ENCODE data around the gene NPY4R.
"Not testable (repeated sequence)": the region's sequence is repeated elsewhere in the genome, so short reads cannot be mapped to it uniquely, and the experiment has no call there.

NPY4R gene

DNA sequence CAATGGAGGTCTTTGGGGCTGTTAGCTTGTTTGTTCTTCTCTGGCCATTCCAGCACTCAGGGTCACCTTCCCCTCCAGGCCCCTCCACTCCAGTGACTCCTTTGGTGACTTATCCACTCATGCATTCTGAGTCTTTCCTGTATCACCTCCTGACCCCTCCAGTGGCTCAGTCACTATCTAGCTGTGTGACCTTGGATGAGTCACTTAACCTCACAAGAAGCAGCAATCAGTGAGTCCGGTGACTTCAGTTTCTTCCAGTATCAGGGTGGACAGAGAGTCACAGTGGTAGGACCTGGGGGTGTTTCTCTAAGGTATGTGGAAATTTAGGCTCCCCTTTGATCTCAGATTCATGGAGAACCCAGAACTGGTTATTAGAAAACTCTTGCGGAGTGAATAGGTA, 9.8 kb downstream of the NPY4R start:
- DNase-seq: not testable (repeated sequence)

DNA sequence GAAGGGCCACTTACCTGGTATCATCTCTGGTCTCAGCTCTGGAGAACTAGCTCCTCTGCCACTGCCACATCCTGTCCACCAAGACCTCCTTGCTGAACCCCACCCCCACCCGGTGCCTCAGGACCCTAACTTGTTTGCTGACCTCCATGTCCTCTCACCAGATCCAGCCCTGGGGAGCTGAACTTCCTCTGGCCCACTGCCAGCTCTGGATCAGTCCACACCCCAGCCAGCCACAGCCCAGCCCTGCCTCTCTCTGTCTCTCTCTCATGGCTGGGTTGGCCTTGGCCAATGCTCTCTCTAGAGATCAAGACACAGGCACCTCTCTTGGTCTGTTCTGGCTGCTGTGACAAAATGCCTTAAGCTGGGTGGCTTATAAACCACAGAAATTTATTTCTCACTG, 14.4 kb downstream of the NPY4R start:
- not testable (repeated sequence) for DNase-seq

DNA sequence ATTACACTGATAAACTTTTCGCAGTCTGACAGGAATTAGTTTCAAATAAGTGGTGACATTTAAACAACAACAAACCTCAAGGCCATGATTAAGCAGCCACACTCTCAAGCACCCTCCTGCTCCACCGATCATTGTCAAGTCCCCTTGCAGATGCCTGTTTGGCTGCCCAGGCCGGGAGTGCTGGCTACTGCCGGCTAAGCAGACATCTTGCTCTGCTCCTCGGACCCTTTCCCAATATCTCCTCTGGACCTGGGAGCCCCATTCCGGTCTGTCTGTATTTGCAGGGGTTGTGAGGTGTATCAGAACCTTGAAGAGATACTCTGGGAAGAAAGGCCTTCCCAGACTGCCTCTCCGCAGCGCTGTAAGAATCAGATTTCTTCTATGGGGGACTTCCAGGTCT, 14.9 kb downstream of the NPY4R start:
- not testable (repeated sequence) for DNase-seq

DNA sequence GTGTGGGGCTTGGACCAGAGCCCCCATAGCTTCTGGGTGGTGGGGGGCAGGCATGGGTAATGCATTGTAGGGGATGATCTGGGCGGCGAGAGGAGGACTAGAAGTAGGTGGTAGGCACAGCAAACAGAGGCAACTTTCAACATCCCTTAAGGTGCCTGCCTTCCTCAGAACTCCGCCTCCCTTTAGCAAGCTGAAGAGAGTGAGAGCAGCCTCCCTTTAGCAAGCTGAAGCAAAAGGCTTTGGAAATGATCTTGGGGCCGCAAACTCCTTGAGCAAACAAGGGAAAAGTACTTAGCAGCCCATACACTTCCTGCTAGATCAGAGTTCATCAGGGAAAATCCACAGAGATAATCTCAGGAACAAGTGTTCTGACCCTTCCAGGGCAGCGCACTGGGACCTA, 18.3 kb downstream of the NPY4R start:
- DNase-seq: not testable (repeated sequence)

DNA sequence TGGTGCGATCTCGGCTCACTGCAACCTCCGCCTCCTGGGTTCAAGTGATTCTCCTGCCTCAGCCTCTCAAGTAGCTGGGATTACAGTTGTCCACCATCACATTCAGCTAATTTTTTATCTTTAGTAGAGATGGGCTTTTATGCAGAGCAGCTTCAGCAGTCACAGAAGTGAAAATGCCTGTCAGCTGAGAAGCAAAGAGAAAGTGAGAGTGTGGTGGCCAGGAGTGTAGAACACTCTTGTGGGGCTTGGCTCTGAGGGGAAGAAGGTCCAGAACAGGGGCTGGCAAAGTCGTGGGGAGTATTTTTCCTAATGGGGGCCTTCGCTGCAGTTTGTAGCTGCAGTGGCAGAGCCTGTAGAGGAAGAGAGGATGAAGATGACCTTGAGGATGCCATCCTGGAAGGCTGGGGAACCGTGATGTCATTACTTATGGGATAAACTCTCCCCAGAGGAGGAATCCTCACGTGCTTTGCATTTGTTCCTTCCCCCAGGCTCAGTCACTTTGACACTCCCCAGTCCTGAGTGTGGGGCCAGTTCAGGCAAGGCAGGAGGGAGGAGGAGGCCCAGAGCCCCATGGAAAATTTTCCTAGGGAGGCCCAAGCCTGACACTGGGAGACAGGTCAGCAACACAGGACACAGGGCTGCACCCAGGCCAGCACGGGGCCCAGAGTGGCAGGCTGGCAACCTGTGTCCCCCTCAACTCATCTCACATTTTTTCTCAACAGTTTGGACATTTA, 20.2 kb downstream of the NPY4R start:
- DNase-seq: not testable (repeated sequence)

DNA sequence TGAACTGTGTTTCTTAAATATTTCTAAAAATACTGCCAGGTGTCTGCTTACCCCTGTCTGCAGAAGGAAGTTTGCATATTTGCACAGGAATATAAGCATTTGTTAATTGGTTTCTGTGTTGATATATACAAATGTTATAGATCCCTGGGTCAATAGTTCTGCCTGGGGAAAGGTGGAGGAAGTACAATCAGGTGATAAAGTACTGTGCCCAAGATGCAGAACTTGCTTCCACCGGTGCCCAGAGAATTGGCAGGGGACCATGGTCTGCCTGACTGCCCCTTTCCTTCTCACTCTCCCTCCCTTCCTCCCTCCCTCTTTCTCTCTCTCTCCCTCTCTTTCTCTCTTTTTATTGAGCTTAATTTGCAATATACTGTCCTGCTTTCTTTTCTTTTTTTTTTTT, 22.3 kb downstream of the NPY4R start:
- not testable (repeated sequence) for DNase-seq

DNA sequence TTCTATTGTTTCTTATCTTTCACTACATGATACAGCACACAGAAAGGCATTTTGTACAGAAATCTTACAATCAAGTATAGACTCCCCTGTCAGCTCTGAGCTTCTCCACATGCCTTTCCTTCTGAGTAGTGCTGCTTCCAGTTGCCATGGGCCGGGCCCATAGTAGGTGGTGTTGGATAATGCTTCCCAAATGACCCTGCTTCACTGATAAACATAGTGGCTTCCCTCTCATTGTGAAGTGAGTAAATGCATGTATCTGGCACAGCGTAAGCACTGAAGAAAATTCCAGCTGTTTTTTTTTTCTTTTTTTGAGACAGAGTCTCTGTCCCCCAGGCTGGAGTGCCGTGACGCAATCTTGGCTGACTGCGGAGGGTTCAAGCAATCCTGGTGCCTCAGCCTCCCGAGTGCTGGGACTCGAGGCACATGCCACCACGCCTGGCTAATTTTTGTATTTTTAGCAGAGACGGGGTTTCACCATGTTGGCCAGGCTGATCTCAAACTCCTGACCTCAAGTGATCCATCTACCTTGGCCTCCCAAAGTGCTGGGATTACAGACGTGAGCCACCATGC, 23.0 kb downstream of the NPY4R start:
- not testable (repeated sequence) for DNase-seq

DNA sequence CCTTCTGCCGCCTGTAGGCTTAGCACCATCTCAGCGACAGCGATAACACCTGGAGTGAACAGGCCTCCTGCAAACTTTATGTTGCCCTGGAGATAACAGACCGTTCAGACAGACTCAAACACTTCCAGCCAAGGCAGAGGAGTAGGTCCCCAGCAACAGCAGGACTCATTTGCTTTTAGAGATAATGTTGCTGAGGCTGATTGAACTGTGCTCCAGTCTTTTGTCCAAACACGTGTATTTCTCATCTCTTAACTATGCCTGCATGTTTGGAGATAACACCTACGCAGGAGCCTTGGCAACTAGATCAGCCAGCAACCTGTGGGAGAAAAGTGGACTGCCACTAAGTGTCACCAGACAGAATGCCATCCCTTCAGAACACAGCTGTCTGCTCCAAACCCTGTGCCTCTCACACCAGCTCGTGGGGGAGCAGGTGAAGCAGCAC, 23.9 kb downstream of the NPY4R start:
- not testable (repeated sequence) for DNase-seq

DNA sequence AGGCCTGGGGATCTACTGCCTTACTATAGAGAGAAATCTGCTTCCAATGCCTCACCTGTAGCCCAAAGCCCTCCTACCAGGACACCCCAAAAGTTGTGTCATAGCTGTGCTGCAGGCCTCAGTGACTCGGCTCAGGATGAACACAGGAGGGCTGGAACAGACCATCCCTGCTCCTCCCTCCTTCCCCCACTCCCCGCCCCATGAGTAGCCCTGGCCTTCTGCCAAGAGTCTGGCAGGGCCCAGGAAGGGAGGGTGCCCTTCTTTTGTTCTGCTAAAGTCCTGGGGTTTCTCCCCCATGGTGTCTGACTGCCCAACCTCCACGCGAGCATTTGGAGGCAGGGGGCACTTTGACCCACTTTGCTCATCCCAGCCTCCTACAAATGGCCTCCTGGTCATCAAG, 24.8 kb downstream of the NPY4R start:
- not testable (repeated sequence) for DNase-seq

DNA sequence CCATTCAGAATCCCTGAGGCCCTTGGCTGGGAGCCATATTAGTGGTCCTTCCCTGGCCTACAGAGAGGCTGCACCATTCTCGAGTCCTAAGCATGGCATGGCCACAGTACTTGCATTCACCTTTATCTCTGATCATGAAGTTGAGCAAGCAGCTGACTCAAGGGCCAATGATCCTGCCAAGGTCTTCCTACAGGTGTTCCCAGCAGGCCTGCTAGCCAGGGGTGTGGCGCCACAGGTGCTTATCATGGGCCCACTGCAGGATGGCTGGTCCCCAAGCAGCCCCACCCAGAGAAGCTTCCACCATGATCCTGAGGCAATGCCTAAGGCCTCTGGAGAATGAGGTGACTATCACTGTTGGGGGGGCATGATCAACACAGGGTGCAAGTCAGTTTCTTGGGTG, 42.2 kb downstream of the NPY4R start:
- DNase-seq: not testable (repeated sequence)

DNA sequence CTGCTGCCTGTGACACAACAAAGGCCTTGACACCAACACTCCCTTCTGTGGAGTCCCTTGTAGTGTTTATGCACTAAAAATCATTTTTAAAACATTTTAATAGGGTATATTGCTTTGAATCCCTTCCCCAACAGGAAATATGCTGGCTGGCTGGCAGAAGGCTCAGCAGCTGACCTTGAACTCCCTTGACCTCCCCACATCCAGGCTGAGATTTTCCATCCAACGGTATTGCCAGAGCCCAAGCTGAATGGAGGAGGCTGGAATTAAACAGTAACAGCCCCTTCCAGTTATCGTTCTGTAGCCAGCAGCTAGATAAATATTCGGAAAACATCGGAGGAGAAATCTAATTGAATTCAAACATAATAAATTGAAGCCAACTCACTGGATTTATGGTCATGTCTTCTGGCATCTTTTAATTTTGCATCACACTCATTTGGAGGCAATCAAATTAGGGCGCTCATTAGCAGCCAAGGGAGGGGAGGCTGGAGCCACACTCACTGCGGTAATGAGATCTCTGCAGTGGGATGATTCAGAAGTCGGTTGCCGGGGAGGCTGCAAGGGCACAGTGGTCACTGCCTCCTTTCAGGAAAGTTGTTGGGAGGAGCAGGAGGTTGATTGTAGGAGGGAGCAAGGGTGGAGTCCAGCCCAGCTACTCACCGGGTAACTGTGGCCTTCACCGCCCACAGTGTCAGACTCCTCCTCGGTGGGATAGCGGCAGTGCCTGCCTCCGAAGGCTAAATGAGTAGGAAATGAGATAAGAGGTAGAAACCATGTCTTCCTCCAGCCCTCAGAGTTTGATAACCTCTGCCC, 46.0 kb downstream of the NPY4R start:
- not testable (repeated sequence) for DNase-seq

DNA sequence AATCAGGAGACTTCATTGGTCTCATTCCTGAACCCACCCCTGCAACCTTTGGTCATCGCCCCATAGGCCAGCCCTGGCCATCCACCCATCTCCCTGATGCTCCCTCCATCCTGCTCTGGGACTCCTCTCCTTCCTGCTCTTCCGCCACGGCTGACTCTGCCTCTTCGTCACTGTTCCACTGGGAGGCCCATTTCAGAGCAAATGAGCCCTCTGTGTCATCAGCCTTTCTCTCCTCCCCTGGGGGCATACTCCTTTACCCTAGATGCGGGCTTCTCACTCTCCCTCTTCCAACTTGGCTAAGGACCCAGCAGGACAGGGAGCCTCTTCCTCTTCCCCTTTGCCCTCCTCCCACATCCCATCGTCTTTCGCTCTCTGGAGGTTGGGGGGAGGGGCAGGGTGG, 47.5 kb downstream of the NPY4R start:
- DNase-seq: not testable (repeated sequence)

DNA sequence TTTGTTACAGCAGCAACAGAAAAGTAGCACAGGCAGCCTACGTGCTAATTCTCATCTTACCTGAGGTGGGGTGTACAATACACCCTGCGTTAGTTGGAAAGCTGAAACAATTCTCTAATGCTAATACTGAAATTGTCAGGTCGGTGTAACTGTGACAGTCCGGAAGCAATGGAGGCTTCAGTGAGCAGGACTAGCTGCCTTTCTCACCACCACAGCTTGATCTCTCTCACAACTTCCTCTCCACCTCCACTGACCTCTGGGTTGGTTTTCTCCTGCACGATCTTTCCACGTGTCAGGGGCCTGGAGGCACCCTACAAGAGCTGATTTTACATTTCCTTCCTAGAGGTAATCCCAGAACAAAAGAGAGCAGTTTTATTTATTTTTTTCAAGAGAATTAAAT, 50.5 kb downstream of the NPY4R start:
- DNase-seq: not testable (repeated sequence)

DNA sequence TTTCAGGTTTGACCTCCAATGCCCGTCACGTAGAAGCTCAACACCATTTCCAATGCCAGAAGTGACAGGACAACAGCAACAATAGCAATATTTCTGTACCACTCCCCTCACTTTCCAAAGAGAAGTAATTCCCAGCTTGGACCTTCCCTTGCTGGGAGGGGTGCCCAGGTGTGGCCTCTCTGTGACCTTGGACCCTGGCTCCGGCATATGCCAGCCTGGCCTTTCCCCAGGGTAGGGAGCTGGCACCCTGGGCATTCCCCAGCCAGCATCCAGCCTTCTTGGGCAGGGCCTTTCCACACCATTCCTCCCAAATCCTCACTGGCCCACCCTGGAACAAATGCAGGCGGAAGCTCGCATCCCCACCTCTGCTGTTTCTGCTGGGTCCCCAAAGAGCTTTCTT, 53.1 kb downstream of the NPY4R start:
- not testable (repeated sequence) for DNase-seq

DNA sequence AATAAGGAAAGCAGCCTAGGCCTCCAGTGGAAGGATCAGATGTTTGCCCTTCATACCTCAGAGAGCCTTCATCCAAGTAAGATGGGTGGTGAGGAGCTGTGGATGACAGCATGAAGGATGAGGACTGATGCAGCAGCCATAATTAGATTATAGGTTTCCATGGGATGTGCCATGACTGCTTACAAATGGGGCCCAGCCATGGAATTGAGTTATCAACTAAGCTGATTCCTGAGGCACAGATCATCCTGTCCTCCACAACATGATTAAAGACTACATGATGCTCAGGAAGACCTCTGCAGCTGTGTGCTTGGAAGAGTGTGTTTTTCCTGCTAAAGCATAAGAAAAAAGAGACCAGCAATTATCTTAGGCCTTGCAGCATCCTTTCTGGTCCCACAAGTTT, 54.6 kb downstream of the NPY4R start:
- not testable (repeated sequence) for DNase-seq
